GM21737 (cell line): Measurements from ENCODE around the gene SLC9A8.
"Not testable (repeated sequence)": the region's sequence is repeated elsewhere in the genome, so short reads cannot be mapped to it uniquely, and the experiment has no call there.

ENCODE experiments used
- ATAC-seq: cut with Tn5 transposase; IDR thresholded peaks from one replicate; pipeline ENCODE4 v1.9.1; 2021; ENCODE audit warnings: mild to moderate bottlenecking, moderate library complexity; ENCODE audit not compliant: unreplicated experiment

SLC9A8 gene

DNA sequence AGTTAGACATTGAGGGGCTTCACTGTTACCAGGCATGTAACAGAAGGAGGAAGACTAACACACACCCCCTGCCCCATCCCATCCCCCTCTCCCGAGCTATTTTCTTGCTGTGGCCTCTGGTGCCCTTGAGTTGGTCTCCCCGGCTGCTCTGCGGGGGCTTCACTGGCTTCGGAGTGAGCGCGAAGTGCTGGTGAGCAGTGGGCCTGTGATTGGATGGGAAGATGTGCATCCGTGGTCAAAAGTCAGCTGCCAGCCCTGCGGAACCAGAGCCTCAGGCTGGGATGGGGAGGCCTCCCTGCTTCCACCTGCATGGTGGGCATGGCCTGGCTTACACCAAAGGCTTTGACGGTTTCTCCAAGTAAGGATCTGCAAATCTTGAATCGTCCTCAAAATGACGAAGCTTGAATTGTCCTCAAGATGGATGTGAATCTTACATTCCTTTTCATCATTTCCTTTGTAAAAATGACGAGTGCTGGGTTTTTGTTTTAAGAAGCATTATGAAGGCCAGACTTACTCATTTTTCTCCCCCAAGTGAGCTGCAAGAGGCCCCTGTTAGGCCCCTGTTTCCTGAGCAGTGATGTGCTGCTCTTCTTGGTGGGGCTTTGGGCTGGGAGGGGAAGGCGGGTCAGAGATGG is 79.0 kb downstream of the SLC9A8 start:
- ATAC-seq: no peak

GRCh38 chr20:49892260-49892659 is 79.6 kb downstream of the SLC9A8 start:
- ATAC-seq: no peak

DNA sequence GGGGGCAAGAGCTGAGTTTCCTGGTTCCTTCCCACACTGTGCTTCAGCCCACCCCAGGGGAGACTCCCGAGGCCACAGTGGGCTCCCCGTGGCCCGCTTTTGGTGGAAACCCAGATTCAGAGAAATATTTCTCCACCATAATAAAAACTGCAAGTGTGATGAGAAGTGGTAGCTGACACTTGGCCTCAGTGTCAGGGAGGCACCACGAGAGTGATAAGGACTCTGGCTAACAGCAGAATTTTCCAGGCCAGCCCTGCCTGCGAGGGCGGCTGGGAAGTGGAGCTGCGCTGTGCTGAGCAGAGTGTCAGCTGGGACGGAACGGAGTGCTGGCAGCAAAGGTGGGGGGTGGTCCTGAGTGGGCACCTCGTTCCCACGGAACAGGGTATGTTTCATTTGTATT is 80.2 kb downstream of the SLC9A8 start:
- no peak for ATAC-seq

GRCh38 chr20:49893242-49894072 is 80.8 kb downstream of the SLC9A8 start:
- no peak for ATAC-seq

DNA sequence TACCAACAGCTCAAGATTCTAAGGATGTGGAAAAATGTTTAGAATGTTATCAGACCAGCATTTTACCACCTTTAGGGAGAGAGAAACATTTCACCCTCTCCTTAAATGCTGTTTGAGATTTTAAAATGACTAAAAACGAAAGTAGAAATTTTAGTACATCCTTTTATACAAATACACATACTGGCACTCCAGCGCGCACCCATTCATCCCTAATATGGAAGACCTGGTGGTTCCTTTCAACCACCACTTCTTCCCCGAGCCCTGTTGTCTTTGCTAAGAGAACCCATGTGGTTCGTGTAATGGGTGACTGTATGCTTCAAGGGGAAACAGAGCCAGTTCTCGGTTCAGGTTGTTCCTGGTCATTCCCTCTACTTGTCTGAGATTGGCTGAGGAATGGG is 81.4 kb downstream of the SLC9A8 start:
- no peak for ATAC-seq

DNA sequence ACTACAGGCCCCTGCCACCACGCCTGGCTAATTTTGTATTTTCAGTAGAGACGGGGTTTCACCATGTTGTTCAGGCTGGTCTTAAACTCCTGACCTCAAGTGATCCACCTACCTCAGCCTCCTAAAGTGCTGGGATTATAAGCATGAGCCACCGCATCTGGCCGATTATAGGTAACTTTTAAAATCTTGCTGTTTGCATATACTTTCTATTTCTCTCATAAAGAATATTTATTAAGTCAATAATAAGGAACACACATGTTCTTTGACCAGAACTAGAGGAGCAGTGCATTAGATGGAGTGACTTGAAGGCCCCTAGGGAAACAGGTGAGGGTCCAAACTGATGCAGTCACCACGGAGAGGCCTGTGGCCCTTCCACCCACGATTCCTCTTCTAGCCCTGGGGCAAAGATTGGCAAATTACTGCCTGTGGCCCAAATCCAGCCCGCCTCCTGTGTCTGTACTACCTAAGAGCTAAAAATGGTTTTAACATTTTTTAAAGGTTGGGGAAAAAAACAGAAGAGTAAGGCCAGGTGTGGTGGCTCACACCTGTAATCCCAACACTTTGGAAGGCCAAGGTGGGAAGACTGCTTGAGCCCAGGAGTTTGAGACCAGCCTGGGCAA is 83.0 kb downstream of the SLC9A8 start:
- not testable (repeated sequence) for ATAC-seq

DNA sequence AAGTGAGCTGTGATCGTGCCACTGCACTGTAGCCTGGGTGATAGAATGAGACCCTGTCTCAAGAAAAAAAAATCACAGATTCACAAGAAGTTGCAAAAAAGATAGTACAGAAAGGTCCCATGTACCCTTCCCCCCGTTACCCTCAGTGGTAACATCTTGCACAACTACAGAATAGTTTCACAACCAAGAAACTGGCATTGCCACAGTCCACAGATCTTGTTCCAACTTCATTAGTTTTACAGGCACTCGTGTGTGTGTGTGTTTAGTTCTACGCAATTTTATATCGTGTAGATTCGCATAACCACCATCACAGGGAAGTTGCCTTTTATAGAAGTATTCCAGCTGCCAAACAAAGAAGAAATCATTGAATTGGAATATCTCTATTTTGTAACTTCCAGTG is 83.6 kb downstream of the SLC9A8 start:
- ATAC-seq: no peak

DNA sequence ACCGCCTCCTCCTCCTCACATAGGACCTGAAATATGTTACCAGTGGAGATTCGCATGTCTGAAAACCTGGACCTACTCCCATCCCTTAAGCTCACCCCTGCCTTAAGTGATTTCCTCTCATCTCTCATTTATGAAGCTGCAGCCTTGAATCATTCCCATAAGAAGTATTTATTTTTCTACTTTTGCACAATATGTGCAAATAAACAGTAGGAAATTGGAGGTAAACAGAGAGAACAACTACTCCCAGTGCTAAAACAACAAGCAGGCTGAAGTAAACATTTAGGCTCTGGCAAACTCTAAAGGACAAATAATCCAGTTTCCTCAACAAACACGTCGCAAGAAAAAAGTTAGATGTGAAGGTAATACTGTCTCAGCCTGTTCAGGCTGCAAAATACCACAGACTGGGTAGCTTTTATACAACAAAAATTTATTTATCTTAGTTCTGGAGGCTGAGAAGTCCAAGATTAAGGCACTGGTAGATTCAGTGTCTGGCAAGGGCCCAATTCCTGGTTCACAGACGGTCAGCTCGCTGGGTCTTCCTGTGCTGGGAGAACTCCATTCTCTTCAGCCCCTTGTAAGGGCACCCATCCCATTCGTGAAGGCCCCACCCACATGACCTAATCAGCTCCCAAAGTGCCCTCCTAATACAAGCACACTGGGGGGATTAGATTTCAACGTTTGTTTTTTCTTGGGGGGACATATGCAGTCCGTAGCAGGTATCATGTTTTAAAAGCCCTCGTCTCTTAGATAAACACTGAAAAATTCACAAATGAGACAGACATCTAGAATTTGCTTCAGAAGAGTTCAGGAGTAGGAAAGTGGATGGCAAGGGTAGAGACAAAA is 87.1 kb downstream of the SLC9A8 start:
- ATAC-seq: no peak

GRCh38 chr20:49901588-49901987 is 89.0 kb downstream of the SLC9A8 start:
- no peak for ATAC-seq

GRCh38 chr20:49904440-49905214 is 92.0 kb downstream of the SLC9A8 start:
- no peak for ATAC-seq

DNA sequence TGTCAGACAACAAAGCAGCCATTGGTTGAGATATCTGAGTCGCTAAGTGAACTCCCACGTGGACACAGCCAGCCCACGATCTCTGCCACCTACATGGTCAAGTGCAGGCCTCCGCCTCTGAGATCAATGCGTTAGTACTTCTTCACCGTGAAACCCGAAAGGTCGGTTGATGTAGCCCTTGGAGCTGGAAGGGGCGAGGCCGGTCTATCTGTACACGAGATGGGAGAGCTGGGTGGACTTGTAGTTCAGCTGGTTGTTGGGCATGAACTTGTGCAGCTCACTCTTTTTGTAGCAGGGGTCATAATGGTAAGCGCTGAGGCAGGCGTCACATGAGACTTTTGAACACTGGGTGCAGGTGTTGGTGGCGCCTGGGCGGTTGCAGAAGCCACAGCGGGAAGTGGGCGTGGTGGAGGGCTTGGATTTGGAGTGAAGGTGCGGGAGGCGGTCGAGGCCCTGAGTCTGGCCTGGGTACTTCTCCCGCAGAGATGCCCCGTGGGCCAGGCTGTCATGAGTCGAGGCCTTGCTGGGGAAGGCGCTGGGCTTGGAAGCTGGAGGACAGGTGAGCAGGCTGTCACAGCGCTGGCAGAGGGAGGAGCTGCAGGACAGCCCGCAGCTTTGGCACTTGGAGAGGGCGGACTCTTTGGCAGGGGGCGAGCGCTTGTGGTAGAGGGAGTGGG is 92.9 kb downstream of the SLC9A8 start:
- no peak for ATAC-seq

DNA sequence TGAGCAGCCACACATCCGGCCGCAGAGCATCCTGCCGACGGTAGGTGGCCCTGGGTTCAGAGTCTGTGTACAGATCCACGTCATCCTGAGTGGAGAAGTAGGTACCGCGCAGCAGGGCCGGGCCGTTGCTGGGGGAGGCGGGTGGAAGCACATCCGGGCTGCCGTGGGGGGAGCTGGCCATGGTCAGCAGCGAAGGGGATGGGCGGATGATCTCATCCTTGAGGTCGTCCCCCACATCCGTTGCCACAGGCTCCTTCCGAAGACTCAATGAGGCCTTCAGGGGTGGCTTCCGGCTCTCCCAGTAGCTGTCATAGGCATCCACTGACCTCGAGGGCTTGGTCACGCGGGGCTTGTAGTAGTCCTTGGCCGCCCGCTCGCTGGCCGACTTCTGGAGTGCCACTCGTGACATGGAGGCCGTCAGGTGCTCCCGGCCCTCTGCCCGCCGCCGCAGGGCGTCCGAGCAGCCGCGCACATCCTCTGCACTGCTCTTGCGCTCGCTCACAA is 93.5 kb downstream of the SLC9A8 start:
- no peak for ATAC-seq

DNA sequence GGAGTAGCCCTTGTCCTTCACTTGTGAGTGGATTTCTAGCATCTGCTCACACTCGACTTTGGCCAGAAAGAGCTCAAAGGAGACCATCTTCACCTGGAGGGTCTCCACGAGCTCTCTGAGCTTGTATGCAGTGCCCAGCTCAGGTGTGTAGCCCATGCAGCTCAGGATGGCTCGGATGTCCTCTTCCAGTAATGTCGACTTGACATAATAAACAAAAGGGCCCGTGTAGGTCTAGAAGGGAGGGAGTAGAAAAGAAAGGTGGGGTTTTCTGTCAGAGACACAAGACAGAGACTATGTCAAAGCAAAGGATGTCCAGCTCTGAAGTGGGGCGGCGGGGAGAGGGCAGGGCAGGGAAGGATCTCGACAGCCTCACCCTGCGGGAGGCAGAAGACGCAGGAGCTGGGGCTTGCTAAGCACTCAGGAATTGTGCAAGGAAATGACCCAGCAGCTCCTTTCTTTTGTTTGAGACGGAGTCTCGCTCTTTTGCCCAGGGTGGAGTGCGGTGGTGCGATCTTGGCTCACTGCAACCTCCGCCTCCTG is 94.1 kb downstream of the SLC9A8 start:
- no peak for ATAC-seq

GRCh38 chr20:49907405-49908257 is 95.0 kb downstream of the SLC9A8 start:
- ATAC-seq: no peak

- ATAC-seq: no peak
These were observed 95.6 kb downstream of the SLC9A8 start for GRCh38 chr20:49908258-49908565.

DNA sequence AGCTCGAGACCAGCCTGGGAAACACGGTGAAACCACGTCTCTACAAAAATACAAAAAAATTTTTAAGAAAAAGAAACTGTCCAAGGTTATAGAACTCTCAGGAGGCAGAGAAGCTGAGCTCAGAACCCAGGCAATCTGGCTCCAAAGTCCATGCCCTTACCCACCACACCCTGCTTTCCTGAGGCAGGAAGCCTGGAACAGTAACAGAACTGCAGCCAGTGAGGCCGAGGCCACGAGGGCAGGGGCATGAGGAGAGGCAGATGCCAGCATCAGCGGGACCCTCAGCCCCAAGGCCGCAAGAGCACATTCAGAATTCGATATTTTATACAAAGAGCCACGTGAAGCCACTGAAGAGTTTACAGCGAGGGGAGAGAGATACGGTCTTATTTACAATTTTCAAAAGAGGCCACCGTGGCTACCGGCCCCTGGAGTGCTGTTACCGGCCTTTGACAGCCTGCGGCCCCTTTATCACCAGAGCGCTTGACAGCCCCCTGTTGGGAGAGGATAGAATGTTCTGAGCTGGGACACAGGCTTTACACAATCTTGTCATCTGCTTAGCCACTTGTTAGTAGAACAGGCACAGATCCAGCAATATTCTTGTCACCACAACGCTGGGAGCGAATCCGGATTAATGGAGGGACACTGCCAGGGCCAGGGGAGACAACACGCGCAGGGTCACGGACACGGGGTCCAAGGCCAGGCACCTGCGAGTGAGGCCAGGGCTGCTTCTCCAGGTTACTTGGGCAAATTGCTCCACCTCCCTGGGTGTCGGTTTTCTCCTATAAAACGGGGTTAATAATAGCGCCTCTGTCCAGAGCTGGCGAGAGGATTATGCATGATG is 97.1 kb downstream of the SLC9A8 start:
- ATAC-seq: no peak

- no peak for ATAC-seq
These were observed 97.7 kb downstream of the SLC9A8 start for GRCh38 chr20:49910340-49910706.
